Measurements from ENCODE around the gene DNAI4. TPM values are rescaled to one million over a fixed set of nuclear protein-coding genes. Genes with fewer than 3 reads are reported as not detected.

The DNAI4 gene
- polyA plus RNA-seq, 2 donors, result 0.26 to 0.36 TPM

Other genes starting within 250 kb of the DNAI4 start
- gene DYNLT5, start 172.4 kb downstream of the DNAI4 start, polyA plus RNA-seq, result under 1 TPM; 0.18 to 0.57 TPM
- not detected for gene INSL5, start 123.6 kb downstream of the DNAI4 start, polyA plus RNA-seq
- 1 to 10 TPM; 7.5 to 7.7 TPM for gene MIER1, start 134 bp upstream of the DNAI4 start, polyA plus RNA-seq
- 1 to 10 TPM; 1.5 to 3.0 TPM for gene SLC35D1, start 129.3 kb upstream of the DNAI4 start, polyA plus RNA-seq
- not detected for gene C1orf141, start 210.1 kb upstream of the DNAI4 start, polyA plus RNA-seq
- gene IL23R, start 241.6 kb upstream of the DNAI4 start, polyA plus RNA-seq, result under 1 TPM in 1 of 2 donors, not detected in 1; 0.01 TPM

Data from esophagus (tissue), 2 donors.